Peyer's patch (tissue), 4 donors: ENCODE data around the gene SIRPB1. TPM values are rescaled to one million over a fixed set of nuclear protein-coding genes. Genes with fewer than 3 reads are reported as not detected.
"Not testable (repeated sequence)": the region's sequence is repeated elsewhere in the genome, so short reads cannot be mapped to it uniquely, and the experiment has no call there.

Experiments used
- DNase-seq, 3 donors: peaks; one replicate each; pipeline ENCODE4 v3.0.0-alpha.2; 2017 to 2019
- H3K27ac ChIP-seq, 4 donors: fragments of 200-600 bp; sonication (generic); one replicate each; pipeline ENCODE4 v1.5.1; 2016 to 2019
- H3K27me3 ChIP-seq, 2 donors: fragments of 200-600 bp; sonication (generic); one replicate each; pipeline ENCODE4 v1.5.1; 2019
- H3K36me3 ChIP-seq, 3 donors: fragments of 200-600 bp; sonication (generic); one replicate each; pipeline ENCODE4 v1.5.1; 2016 to 2019
- H3K4me1 ChIP-seq, 4 donors: fragments of 200-600 bp; sonication (generic); one replicate each; pipeline ENCODE4 v1.5.1; 2016 to 2019
- H3K4me3 ChIP-seq, 4 donors: fragments of 200-600 bp; sonication (generic); 1 replicate in 3 of 4; 2 replicates in 1 of 4; pipeline ENCODE4 v1.5.1; 2016 to 2019; ENCODE audit warnings: mild to moderate bottlenecking in 1 of 4
- H3K9me3 ChIP-seq, 4 donors: fragments of 200-600 bp; sonication (generic); one replicate each; pipeline ENCODE4 v1.5.1; 2016 to 2019; ENCODE audit warnings: mild to moderate bottlenecking in 1 of 4
- POLR2A ChIP-seq, 2 donors: fragments of 450-650 bp; IDR thresholded peaks; one replicate each; pipeline ENCODE4 v1.5.1; 2017; ENCODE audit warnings: antibody characterized with exemption in 2 of 2, mild to moderate bottlenecking in 2 of 2, moderate library complexity in 2 of 2
- total RNA-seq, 4 donors: library from RNA; depleted of rRNA; stranded (reverse); fragments of >200 nt; gene quantifications; one replicate each; pipeline ENCODE4 v1.1.0, GENCODE V29; 2016
- TF ChIP-seq, protein P1 (sequence below), 6 experiments: fragments of 450-650 bp in 4 of 6; fragments of 200-600 bp in 2 of 6; sonication (generic) in 1 of 6; IDR thresholded peaks; one replicate each; pipeline ENCODE4 v1.5.1; 2017 to 2019; ENCODE audit warnings: antibody characterized with exemption in 6 of 6, mild to moderate bottlenecking in 3 of 6, moderate library complexity in 1 of 6

The SIRPB1 gene
- total RNA-seq, 4 donors from 2014 or later: 1.6 to 3.1 (median 2.3) TPM

DNA sequence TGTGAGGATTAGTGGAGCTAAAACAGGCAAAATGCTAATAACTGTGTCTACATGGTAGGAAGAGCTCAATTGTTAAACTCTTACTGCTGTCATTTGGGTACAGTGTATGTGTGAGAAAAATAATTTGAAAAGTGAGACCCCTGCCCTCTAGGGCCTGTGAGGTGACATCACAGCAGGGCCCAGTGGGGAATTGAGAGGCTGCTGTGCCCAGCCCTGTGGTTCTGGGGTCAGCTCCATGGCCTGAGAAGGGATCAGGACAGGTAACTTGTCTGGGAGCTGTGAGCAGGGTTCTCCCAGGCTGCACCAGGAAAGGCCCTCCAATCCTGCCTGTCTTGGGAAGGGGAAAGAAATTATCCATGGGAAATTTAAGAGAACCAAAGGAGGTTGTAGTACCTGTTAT lies 1.3 kb downstream of the SIRPB1 start:
- Histone ChIP-seq H3K36me3 (no peaks in the 10 kb centered on the region), H3K4me3 (no peak overlapping the region), H3K4me1 (peaks cover 0 to 21% (median 10%) of the 10 kb centered on the region in 4 donors), H3K9me3 (no peaks in the 10 kb centered on the region), H3K27ac (no peak overlapping the region), H3K27me3 (no peaks in the 10 kb centered on the region)
- no peak for TF ChIP-seq POLR2A (IDR thresholded peaks at IDR 0.05)
- TF ChIP-seq, protein P1, sequence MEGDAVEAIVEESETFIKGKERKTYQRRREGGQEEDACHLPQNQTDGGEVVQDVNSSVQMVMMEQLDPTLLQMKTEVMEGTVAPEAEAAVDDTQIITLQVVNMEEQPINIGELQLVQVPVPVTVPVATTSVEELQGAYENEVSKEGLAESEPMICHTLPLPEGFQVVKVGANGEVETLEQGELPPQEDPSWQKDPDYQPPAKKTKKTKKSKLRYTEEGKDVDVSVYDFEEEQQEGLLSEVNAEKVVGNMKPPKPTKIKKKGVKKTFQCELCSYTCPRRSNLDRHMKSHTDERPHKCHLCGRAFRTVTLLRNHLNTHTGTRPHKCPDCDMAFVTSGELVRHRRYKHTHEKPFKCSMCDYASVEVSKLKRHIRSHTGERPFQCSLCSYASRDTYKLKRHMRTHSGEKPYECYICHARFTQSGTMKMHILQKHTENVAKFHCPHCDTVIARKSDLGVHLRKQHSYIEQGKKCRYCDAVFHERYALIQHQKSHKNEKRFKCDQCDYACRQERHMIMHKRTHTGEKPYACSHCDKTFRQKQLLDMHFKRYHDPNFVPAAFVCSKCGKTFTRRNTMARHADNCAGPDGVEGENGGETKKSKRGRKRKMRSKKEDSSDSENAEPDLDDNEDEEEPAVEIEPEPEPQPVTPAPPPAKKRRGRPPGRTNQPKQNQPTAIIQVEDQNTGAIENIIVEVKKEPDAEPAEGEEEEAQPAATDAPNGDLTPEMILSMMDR (IDR thresholded peaks at IDR 0.05): no peak
- no peak for DNase-seq

- no peak for DNase-seq
- Histone ChIP-seq H3K27ac (no peak overlapping the region), H3K36me3 (no peaks in the 10 kb centered on the region), H3K27me3 (no peaks in the 10 kb centered on the region), H3K4me3 (no peak overlapping the region), H3K9me3 (no peaks in the 10 kb centered on the region), H3K4me1 (peaks cover 0 to 14% (median 6%) of the 10 kb centered on the region in 4 donors)
- TF ChIP-seq, protein P1 (IDR thresholded peaks at IDR 0.05): no peak
- TF ChIP-seq POLR2A (IDR thresholded peaks at IDR 0.05): no peak
These were observed 2.9 kb downstream of the SIRPB1 start for GRCh38 chr20:1616858-1617434.

DNA sequence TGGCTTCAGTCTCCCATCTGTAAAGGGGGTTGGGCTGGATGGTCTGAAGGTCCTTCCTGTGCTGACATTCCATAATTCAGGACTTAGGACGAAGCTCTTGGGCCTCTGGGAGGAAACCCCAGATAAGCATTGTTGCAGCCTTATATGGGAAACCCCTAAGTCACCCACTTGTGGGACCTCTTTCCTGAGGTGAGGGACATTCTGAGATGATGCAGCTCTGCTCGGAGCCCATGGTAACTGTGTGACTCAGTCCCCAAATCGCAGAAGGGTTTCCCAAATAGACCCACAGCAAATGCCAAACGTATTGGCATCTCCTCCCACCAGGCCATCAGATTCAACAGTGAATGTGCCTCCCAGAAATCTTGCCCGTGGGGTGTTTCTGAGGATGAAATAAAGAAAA lies 9.4 kb downstream of the SIRPB1 start:
- not testable (repeated sequence) for H3K36me3 ChIP-seq, H3K27ac ChIP-seq, DNase-seq, H3K27me3 ChIP-seq, H3K9me3 ChIP-seq, H3K4me3 ChIP-seq, H3K4me1 ChIP-seq

GRCh38 chr20:1608678-1609347 lies 11.0 kb downstream of the SIRPB1 start:
- not testable (repeated sequence) for H3K4me1 ChIP-seq, H3K27me3 ChIP-seq, H3K4me3 ChIP-seq, DNase-seq, H3K9me3 ChIP-seq, H3K36me3 ChIP-seq, H3K27ac ChIP-seq

DNA sequence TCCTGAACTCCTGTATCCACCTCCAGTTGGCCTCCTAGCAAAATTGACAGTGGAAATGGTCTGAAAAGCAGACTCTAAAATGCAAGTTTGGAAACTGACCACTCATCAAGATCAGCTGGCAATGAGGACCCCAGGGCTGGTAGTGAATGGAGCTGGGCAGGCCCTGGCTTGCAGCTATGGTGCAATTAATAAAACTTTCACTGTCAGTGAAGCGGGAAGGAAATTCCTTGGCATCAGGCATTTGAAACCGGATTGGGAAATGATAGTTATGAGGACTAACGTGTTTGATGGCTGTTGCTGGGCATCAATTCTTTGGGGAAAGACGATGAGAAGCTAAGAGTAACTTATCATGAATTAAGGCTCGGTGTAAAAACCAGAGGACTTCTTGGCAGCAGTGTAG lies 19.1 kb downstream of the SIRPB1 start:
- Histone ChIP-seq H3K4me3 (no peak overlapping the region), H3K27me3 (no peaks in the 10 kb centered on the region), H3K27ac (no peak overlapping the region), H3K4me1 (no peaks in the 10 kb centered on the region), H3K36me3 (no peaks in the 10 kb centered on the region), H3K9me3 (no peaks in the 10 kb centered on the region)
- TF ChIP-seq POLR2A (IDR thresholded peaks at IDR 0.05): no peak
- TF ChIP-seq, protein P1 (IDR thresholded peaks at IDR 0.05): no peak
- DNase-seq: no peak

DNA sequence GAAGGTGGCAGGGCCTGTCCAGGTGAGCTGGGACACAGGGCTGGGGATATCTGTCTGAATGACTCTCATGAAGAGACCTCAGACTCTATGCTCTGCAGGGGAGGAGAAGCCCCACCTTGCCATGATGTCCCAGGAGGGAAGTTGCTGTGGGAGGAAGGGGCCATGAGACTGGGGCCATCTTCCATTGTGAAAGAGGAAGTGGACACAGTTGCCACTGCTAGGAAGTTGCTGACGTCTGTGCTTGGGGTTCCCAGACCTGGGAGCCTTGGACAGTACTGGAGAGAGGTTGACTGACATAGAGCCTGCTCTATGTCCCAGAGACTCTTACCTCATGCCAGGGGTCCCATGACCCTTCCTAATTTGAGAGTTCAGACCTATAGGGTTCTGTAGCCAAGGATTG lies 24.5 kb downstream of the SIRPB1 start:
- Histone ChIP-seq H3K27ac (no peak overlapping the region), H3K9me3 (no peaks in the 10 kb centered on the region), H3K36me3 (no peaks in the 10 kb centered on the region), H3K27me3 (no peaks in the 10 kb centered on the region), H3K4me1 (no peaks in the 10 kb centered on the region), H3K4me3 (no peak overlapping the region)
- no peak for DNase-seq
- TF ChIP-seq, protein P1 (IDR thresholded peaks at IDR 0.05): no peak
- TF ChIP-seq POLR2A (IDR thresholded peaks at IDR 0.05): no peak
